K562 (cell line): Measurements from ENCODE around the gene HPD. TPM values are rescaled to one million over a fixed set of nuclear protein-coding genes. Genes with fewer than 3 reads are reported as not detected.

Experiments used
- BCOR ChIP-seq: fragments of 450-650 bp; IDR thresholded peaks from 2 replicates; pipeline ENCODE4 v1.6.1; 2016
- CBFA2T3 ChIP-seq: fragments of 450-650 bp; IDR thresholded peaks from 2 replicates; pipeline ENCODE4 v1.6.1; 2017
- CBFB ChIP-seq: sonication (generic); formaldehyde crosslinking; IDR thresholded peaks from 2 replicates; pipeline ENCODE4 v1.4.0; 2020; ENCODE audit warnings: mild to moderate bottlenecking, missing genetic modification reagents
- CHCHD3 ChIP-seq: fragments of 250-450 bp; sonication (Bioruptor Pico); IDR thresholded peaks from 2 replicates; pipeline ENCODE4 v2.1.2; 2022; ENCODE audit warnings: mild to moderate bottlenecking
- CTBP1 ChIP-seq: fragments of 450-650 bp; IDR thresholded peaks from 2 replicates; pipeline ENCODE4 v1.6.1; 2016; ENCODE audit warnings: borderline replicate concordance
- ESRRA ChIP-seq: fragments of 450-650 bp; IDR thresholded peaks from 2 replicates; pipeline ENCODE4 v1.6.1; 2014; ENCODE audit warnings: low read depth, mild to moderate bottlenecking, moderate library complexity, borderline replicate concordance
- ETV6 ChIP-seq, 3 experiments: fragments of 150-350 bp in 1 of 3; sonication (generic) in 1 of 3; formaldehyde crosslinking in 1 of 3; IDR thresholded peaks; 2 replicates each; pipeline versions ENCODE4 v1.6.1 to v1.8.0; 2014 to 2022; ENCODE audit warnings: borderline replicate concordance in 2 of 3, low read depth in 2 of 3, antibody characterized with exemption in 1 of 3, low read length in 1 of 3, mild to moderate bottlenecking in 1 of 3, missing genetic modification reagents in 1 of 3
- HMG20A ChIP-seq: fragments of 450-650 bp; formaldehyde crosslinking; conservative IDR thresholded peaks from 2 replicates; pipeline ENCODE4 v1.4.0; 2020; ENCODE audit warnings: mild to moderate bottlenecking, mixed read lengths
- HNRNPH1 ChIP-seq: fragments of 200-400 bp; formaldehyde crosslinking; optimal IDR thresholded peaks from 2 replicates; pipeline ENCODE3; 2017; ENCODE audit warnings: low read depth, mild to moderate bottlenecking, low read length, moderate library complexity
- HNRNPUL1 ChIP-seq: fragments of 200-400 bp; formaldehyde crosslinking; IDR thresholded peaks from 2 replicates; pipeline ENCODE4 v1.6.1; 2017; ENCODE audit warnings: low read length
- MTA2 ChIP-seq: fragments of 450-650 bp; IDR thresholded peaks from 2 replicates; pipeline ENCODE4 v1.6.1; 2016; ENCODE audit warnings: low read depth
- PCBP2 ChIP-seq: fragments of 200-400 bp; formaldehyde crosslinking; IDR thresholded peaks from 2 replicates; pipeline ENCODE4 v1.6.1; 2018; ENCODE audit warnings: low read length, low read depth, mild to moderate bottlenecking, moderate library complexity; ENCODE audit not compliant: poor library complexity, severe bottlenecking
- POLR2B ChIP-seq: fragments of 450-650 bp; IDR thresholded peaks from 2 replicates; pipeline ENCODE4 v1.6.1; 2018; ENCODE audit warnings: low read depth; ENCODE audit not compliant: partially characterized antibody
- RBM15 ChIP-seq: fragments of 200-400 bp; formaldehyde crosslinking; IDR thresholded peaks from 2 replicates; pipeline ENCODE4 v1.6.1; 2018; ENCODE audit warnings: mild to moderate bottlenecking, low read length, moderate library complexity; ENCODE audit not compliant: insufficient read depth
- RCOR1 ChIP-seq, 2 experiments: IDR thresholded peaks; 2 replicates each; pipeline ENCODE4 v1.6.1; 2012; ENCODE audit warnings: low read depth in 2 of 2, low read length in 2 of 2, borderline replicate concordance in 1 of 2, improper control_type of control experiment in 1 of 2
- RNF2 ChIP-seq: sonication (generic); IDR thresholded peaks from 2 replicates; pipeline ENCODE4 v1.6.1; 2016
- TAL1 ChIP-seq: fragments of 450-650 bp; IDR thresholded peaks from 2 replicates; pipeline ENCODE4 v1.6.1; 2016; ENCODE audit warnings: mild to moderate bottlenecking
- TEAD4 ChIP-seq, 2 experiments: sonication (generic) in 1 of 2; formaldehyde crosslinking in 1 of 2; IDR thresholded peaks; 2 replicates each; pipeline versions ENCODE4 v1.6.1 to v1.8.0; 2012 to 2022; ENCODE audit warnings: borderline replicate concordance in 1 of 2, inconsistent platforms in 1 of 2, low read length in 1 of 2, mild to moderate bottlenecking in 1 of 2, missing genetic modification reagents in 1 of 2
- ZNF274 ChIP-seq: IDR thresholded peaks from 2 replicates; pipeline ENCODE4 v1.6.1; 2011; ENCODE audit warnings: low read depth, mild to moderate bottlenecking, low read length, moderate library complexity, borderline replicate concordance
- ZNF764 ChIP-seq: fragments of 250-450 bp; sonication (Bioruptor Pico); IDR thresholded peaks from 2 replicates; pipeline ENCODE4 v1.4.0; 2020; ENCODE audit warnings: low read depth, mild to moderate bottlenecking, moderate library complexity
- polyA plus RNA-seq, 8 experiments: library from polyadenylated mRNA; depleted of rRNA in 4 of 8; stranded (reverse) in 5 of 8; unstranded in 3 of 8; fragments of >200 nt; fragmentation: Nextera tagmentation in 2 of 8; fragmentation: Illumina TruSeq in 1 of 8; extraction: Ambion mirVana in 2 of 8; extraction: Trizol in 1 of 8; gene quantifications; 2 replicates each; pipeline versions ENCODE4 v1.2.1 to v1.2.3, GENCODE V29; 2011 to 2014; ENCODE audit warnings: inconsistent platforms in 1 of 8, missing spikeins in 1 of 8
- total RNA-seq, 7 experiments: library from RNA; depleted of rRNA in 6 of 7; stranded (reverse); fragments of >200 nt in 6 of 7; fragmentation: Illumina TruSeq in 2 of 7; extraction: Trizol in 2 of 7; gene quantifications; 2 replicates each; pipeline versions ENCODE4 v1.2.1 to v1.2.3, GENCODE V29; 2011 to 2021; ENCODE audit warnings: low replicate concordance in 1 of 7
- TF ChIP-seq, protein P1 (sequence below): sonication (generic); formaldehyde crosslinking; IDR thresholded peaks from 2 replicates; pipeline ENCODE4 v1.8.0; 2022; ENCODE audit warnings: mild to moderate bottlenecking, missing genetic modification reagents
- TF ChIP-seq, protein P2 (sequence below), 2 experiments: fragments of 450-650 bp in 1 of 2; sonication (generic) in 1 of 2; formaldehyde crosslinking; conservative IDR thresholded peaks; 2 replicates each; pipeline versions ENCODE4 v1.4.0 to v1.8.1; 2020 to 2022; ENCODE audit warnings: mild to moderate bottlenecking in 1 of 2, missing genetic modification reagents in 1 of 2
- TF ChIP-seq, protein P3 (sequence below): sonication (generic); formaldehyde crosslinking; IDR thresholded peaks from 2 replicates; pipeline ENCODE4 v1.5.0; 2020; ENCODE audit warnings: missing genetic modification reagents
- TF ChIP-seq, protein P4 (sequence below): fragments of 250-450 bp; sonication (Bioruptor Pico); IDR thresholded peaks from 2 replicates; pipeline ENCODE4 v1.8.0; 2021; ENCODE audit warnings: mild to moderate bottlenecking, moderate library complexity

Gene HPD
- total and polyA plus RNA-seq, 9 of the 15 experiments (the other 6 are each of a cell fraction or from before 2014, with no cell fraction given) = 0.06 to 0.29 (median 0.07) TPM; not detected in 4

DNA sequence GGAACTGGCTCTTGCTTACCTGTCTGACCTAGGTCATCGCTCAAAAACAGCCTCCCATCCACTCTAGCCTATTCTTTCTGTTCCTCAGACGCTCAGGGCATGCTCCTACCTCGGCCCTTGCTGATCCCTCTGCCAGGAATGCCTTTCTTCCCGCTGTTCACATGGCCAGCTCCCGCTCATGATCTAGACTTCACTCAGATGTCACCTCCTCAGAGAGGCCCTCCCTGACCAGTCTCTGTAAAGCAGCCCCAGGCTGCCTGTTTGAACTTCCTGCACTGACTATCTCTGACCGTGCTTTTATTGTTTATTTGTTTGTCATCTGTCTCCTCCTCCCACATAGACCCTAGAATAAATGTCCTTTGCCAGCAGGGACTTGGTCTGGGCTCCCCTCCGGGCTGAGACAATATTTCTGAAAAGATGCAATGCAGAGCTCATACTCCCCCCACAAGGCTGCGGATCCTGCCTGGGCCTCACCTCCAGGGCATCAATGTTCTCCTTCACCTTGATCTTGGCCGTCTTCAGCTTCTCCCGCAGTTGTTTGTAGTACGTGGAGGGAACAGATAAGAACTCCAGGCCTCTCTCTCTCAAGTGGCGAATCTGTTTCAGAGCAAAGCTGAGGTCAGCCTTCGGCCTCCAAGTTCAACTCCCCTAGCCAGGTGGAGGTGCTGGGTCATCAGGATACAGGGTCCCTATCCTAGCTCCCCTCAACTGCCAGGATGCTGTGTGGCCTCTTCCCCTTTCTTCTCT, 15.2 kb downstream of the HPD start (continued):
- TF ChIP-seq, protein P1, sequence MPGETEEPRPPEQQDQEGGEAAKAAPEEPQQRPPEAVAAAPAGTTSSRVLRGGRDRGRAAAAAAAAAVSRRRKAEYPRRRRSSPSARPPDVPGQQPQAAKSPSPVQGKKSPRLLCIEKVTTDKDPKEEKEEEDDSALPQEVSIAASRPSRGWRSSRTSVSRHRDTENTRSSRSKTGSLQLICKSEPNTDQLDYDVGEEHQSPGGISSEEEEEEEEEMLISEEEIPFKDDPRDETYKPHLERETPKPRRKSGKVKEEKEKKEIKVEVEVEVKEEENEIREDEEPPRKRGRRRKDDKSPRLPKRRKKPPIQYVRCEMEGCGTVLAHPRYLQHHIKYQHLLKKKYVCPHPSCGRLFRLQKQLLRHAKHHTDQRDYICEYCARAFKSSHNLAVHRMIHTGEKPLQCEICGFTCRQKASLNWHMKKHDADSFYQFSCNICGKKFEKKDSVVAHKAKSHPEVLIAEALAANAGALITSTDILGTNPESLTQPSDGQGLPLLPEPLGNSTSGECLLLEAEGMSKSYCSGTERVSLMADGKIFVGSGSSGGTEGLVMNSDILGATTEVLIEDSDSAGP (CRISPR knock-in tag) = no peak
- TF ChIP-seq TAL1 = peak; percentile 35
- no peak for TF ChIP-seq HMG20A (CRISPR knock-in tag)
- 0 out of 2 replicates have a peak, but pooled peaks have one; percentile 6 for TF ChIP-seq TEAD4 (IDR thresholded peaks at IDR 0.05; ENCODE audit: low read length)
- no peak for TF ChIP-seq TEAD4 (CRISPR knock-in tag; IDR thresholded peaks at IDR 0.05; ENCODE audit: borderline replicate concordance)
- TF ChIP-seq, protein P2, sequence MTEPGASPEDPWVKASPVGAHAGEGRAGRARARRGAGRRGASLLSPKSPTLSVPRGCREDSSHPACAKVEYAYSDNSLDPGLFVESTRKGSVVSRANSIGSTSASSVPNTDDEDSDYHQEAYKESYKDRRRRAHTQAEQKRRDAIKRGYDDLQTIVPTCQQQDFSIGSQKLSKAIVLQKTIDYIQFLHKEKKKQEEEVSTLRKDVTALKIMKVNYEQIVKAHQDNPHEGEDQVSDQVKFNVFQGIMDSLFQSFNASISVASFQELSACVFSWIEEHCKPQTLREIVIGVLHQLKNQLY (CRISPR knock-in tag; conservative IDR thresholded peaks at IDR 0.05) = no peak
- TF ChIP-seq CBFA2T3 = peak; percentile 72
- TF ChIP-seq, protein P3, sequence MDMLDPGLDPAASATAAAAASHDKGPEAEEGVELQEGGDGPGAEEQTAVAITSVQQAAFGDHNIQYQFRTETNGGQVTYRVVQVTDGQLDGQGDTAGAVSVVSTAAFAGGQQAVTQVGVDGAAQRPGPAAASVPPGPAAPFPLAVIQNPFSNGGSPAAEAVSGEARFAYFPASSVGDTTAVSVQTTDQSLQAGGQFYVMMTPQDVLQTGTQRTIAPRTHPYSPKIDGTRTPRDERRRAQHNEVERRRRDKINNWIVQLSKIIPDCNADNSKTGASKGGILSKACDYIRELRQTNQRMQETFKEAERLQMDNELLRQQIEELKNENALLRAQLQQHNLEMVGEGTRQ = no peak
- no peak for TF ChIP-seq HNRNPH1
- no peak for TF ChIP-seq RNF2
- TF ChIP-seq MTA2 = 0 out of 2 replicates have a peak, but pooled peaks have one; percentile 19
- TF ChIP-seq PCBP2 = no peak
- TF ChIP-seq BCOR = peak; percentile 80
- TF ChIP-seq CTBP1 = peak; percentile 70
- TF ChIP-seq ZNF274 = no peak
- TF ChIP-seq HNRNPUL1 = no peak
- TF ChIP-seq RBM15 = no peak
- TF ChIP-seq, protein P4, sequence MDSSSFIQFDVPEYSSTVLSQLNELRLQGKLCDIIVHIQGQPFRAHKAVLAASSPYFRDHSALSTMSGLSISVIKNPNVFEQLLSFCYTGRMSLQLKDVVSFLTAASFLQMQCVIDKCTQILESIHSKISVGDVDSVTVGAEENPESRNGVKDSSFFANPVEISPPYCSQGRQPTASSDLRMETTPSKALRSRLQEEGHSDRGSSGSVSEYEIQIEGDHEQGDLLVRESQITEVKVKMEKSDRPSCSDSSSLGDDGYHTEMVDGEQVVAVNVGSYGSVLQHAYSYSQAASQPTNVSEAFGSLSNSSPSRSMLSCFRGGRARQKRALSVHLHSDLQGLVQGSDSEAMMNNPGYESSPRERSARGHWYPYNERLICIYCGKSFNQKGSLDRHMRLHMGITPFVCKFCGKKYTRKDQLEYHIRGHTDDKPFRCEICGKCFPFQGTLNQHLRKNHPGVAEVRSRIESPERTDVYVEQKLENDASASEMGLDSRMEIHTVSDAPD = no peak
- peak; percentile 22; the same call in 1 of the 2 replicates for TF ChIP-seq ESRRA
- peak in 1 of 2 experiments; percentile 65; a peak in 1 of 4 replicates for TF ChIP-seq RCOR1 (IDR thresholded peaks at IDR 0.05; ENCODE audit: borderline replicate concordance in 1 of 2, low read depth in 2 of 2, low read length in 2 of 2)
- no peak for TF ChIP-seq CBFB (CRISPR knock-in tag)
- no peak for TF ChIP-seq CHCHD3
- TF ChIP-seq ZNF764 (CRISPR knock-in tag) = no peak
- TF ChIP-seq POLR2B = no peak
- TF ChIP-seq ETV6 (IDR thresholded peaks at IDR 0.05; ENCODE audit: borderline replicate concordance in 1 of 2, low read depth in 2 of 2, low read length in 1 of 2) = no peak
- TF ChIP-seq ETV6 (CRISPR knock-in tag; IDR thresholded peaks at IDR 0.05; ENCODE audit: borderline replicate concordance) = no peak
